Lung microvascular endothelial cell (primary cell): ENCODE data around the gene MCHR1. TPM values are rescaled to one million over a fixed set of nuclear protein-coding genes. Genes with fewer than 3 reads are reported as not detected.

Source experiments
- DNase-seq, 2 donors: peaks; one replicate each; pipeline versions ENCODE4 v3.0.0 to v3.0.0-alpha.2; 2010; ENCODE audit warnings: low read depth in 2 of 2
- total RNA-seq: library from RNA; depleted of rRNA; stranded (reverse); fragments of >200 nt; gene quantifications from 2 replicates; pipeline ENCODE4 v1.2.1, GENCODE V29; 2014

Gene MCHR1, protein sequence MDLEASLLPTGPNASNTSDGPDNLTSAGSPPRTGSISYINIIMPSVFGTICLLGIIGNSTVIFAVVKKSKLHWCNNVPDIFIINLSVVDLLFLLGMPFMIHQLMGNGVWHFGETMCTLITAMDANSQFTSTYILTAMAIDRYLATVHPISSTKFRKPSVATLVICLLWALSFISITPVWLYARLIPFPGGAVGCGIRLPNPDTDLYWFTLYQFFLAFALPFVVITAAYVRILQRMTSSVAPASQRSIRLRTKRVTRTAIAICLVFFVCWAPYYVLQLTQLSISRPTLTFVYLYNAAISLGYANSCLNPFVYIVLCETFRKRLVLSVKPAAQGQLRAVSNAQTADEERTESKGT
- 0.22 TPM in 1 of 2 replicates, not detected in the other for total RNA-seq

DNA sequence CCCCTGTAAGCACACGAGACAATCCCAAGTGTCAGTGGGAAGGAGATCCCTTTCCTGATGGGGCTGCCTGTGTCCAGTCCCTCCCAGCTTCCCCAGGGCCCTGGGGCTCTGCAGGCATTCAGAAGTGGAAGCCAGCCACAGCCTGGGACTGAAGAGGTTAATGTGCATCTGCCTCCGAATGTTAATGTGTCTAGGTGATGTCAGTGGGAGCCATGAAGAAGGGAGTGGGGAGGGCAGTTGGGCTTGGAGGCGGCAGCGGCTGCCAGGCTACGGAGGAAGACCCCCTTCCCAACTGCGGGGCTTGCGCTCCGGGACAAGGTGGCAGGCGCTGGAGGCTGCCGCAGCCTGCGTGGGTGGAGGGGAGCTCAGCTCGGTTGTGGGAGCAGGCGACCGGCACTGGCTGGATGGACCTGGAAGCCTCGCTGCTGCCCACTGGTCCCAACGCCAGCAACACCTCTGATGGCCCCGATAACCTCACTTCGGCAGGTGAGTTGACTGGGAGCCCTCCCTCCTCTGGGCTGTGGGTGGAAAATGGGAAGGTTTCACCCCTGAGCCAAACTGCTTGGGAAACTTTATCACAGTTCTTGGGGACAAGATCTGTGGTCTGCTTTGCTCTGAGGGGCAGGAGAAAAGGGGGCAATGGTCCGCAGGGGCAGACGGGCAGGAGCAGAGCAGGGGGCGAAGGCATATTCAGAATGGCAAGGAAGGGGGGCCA, at the start of gene MCHR1:
Gene MCHR1 (plus strand): TSS at position 236 of the 715 bp plus-strand sequence. CDS start 169 bp downstream, at position 405.
- DNase-seq = no peak

- no peak for DNase-seq
These were observed 47.4 kb upstream of the MCHR1 start for GRCh38 chr22:40631925-40632324.

DNA sequence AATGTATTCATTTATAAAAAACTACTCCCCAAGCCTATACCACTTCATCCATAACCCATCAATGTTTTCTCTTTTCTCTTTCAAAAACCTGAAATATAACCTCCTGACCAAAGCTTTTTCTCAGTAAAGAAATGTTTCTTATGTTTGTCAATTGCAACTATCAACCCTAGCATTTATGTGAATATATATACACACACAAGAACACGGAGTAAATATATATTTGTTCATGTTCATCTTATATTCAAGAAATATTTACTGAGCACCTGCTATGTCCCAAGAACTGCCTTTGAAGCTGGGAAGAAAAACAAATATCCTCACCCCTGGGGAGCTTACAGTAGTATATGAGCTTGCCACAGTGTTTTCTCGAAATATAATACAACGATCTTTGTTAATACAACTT, 46.2 kb upstream of the MCHR1 start:
- DNase-seq = no peak

- no peak for DNase-seq
These were observed 45.0 kb upstream of the MCHR1 start for GRCh38 chr22:40634119-40634903.

GRCh38 chr22:40635043-40635939, 44.0 kb upstream of the MCHR1 start:
- DNase-seq = peak; percentile 6 to 14

DNA sequence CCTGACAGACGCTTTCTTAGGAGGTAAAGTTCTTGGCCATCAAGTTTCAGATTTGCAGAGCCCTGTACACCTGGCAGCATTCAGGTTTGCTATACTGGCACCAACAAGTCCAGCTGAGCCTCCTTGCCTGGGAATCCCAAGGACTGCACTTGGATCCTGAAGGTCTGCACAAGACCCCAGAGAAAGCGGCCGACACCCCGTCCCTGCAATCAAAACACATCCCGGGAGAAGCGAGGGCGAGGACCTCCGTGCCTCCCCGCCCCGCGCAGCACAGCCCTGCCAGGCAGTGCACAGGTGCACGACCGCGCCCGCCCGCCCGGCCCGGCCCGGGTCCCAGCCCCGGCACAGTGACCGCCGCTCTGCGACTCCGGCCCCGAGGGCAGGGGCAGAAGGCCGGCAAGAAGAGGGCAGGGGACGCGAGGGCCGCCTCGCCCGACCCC, 43.3 kb upstream of the MCHR1 start:
- peak; percentile 8 to 13 for DNase-seq

DNA sequence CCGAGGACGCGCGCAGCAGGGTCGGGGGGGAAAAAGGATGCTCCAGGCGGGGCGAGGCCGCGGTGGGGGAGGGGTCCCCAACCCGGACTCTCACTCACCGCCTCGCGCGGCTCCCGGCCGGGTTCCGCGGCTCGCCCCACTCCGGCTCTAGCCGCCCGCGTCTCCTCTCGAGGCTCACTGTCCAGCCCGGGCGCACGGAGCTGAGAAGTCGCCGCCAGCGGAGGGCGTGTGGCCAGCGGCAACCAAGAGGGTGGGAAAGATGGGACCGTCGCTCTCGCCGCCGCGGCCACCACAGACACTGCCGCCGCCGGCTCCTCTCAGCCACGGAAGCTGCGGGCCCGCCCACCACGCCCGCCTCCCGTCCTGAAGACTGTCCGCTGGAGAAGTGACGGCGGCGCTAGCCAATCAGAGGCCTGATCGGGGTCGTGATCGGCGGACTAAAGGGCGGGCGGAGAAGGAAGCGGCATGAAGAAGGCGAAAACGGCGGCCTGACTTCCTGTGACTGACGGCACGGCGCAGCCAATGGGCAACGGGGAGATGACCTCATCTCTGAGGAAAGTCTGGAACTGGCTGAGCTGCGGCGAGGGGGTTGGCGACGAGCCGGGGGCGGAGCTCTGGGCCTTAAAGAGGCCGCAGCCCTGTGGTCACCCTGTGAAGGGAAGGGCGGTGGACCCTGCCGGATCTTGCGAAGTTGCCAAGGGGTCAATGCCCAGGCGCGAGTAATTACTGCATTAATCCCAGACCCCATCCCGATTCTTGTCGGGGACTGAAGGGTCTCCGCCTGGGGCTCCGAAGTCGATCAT, 42.7 kb upstream of the MCHR1 start, which contains the start of gene MRTFA:
Gene MRTFA (minus strand): TSS at position 340 of the 803 bp plus-strand sequence.
- peak; percentile 100 for DNase-seq

DNA sequence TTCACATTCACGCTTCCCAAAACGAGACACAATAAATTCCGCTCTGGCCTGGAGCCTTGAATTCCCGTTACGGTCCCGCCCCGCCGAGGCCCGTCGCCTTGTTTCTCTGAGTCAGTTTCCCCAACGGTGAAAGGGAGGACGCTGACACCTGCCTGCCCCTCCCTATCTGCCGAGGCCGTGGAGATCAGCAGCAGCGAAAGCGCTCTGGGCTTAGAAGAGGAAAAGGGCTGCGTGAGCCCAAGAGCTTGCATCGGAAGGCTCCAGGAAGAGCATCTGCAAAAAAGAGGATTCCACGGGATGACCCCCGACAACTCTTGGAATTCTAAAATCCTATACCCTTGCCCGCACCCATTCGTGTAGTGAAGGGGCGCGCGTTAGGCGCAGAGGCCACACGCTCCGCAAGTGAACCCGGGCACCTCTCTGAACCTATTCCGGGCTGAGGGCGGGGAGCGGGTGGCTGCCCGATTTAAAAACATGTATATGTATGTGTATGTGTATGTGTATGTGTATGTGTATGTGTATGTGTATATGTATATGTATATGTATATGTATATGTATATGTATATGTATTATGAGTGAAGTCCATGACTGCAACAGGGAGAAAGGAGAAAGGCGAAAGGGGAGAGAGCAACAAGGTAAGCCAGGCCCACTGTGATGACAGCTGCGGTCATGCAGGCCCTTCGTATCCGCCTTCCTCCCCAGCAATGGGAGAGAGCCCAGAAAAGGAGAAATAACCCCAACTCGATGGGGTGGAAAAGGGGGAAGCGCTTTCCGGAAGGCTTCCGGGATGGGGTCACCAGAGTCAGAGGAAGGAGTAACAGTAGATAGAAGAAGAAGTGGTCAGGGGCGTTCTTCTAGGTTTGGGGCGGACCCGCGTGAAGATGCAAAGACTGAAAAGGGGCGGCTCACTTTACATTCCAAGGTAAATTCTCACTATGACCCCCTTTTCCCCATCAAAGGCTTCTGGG, 41.8 kb upstream of the MCHR1 start:
- peak in 1 of 2 donors; percentile 21 for DNase-seq

GRCh38 chr22:40638261-40638660, 41.0 kb upstream of the MCHR1 start:
- DNase-seq = no peak

DNA sequence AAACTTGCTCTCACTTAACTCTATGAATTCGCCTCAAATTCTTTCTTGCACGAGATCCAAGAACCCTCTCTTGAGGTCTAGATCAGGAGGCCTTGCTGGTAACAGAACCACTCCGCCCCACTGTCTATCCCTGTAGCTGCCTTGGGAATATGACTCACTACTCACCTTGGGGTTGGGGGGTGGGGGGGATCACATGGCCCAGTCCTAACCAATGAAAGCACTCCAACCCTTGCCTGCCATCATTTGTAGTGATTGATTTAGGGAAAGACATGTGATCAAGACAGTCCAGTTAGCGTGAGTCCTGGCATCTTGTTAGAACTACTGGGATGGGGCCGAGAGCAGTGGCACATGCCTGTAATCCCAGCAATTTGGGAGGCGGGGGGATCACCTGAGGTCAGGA, 38.0 kb upstream of the MCHR1 start:
- no peak for DNase-seq

DNA sequence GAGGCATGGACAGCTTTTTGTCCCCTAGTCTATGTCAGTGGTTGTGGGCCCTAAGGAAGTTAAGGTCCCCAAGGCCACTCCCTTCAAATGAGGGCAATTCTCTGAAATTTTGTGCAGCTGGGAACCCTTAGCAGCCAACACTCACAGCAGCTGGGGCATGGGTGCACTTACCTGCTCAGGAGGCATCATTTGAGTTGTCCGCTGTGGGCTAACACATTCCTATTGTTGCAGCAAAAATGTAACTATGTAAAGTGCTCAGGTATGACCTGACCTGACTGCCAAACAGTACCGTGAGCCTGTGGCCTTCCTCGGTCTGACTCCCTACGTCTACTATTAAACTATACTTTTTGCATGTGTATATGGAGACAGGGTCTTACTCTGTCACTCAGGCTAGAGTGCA, 37.0 kb upstream of the MCHR1 start:
- no peak for DNase-seq

GRCh38 chr22:40645579-40646197, 33.6 kb upstream of the MCHR1 start:
- no peak for DNase-seq

DNA sequence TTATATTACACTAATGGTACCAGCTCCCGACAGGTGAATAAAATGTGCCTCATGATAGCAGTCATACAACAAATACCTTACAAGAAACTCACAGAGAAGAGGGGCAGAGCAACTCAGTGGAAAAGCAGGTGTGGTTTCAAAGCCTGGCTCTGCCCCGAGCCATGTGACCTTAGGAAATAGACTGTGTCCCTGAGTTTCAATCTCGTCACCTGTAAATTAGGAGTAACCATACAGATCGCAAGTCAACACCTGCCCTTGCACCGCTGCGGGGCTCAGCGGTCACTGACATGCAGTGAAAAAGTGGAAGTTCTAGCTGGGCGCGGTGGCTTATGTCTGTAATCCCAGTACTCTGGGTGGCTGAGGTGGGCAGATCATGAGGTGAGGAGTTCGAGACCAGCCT, 30.9 kb upstream of the MCHR1 start:
- DNase-seq = no peak

DNA sequence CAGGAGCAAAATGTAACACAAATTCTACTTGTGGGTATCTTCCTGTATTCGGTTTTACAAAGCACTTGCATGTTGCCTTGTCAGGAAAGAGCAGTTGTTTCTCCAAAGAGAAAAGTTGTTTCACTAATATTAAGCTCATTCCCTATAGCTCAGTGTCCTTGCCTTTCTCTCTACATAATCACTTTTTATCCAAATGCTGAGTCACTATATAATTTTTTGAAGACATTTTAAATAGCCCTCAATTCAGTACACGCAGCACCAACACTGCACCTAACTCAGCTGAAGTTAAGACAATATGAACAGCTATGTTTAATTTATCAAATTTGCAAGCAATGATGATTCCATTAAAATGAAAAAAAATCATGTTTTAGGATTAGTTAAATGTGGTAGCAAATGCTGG, 28.2 kb upstream of the MCHR1 start:
- no peak for DNase-seq

- DNase-seq = peak; percentile 97 to 99
These were observed 27.5 kb upstream of the MCHR1 start for GRCh38 chr22:40651563-40652501.

GRCh38 chr22:40653361-40653760, 25.9 kb upstream of the MCHR1 start:
- DNase-seq = no peak

DNA sequence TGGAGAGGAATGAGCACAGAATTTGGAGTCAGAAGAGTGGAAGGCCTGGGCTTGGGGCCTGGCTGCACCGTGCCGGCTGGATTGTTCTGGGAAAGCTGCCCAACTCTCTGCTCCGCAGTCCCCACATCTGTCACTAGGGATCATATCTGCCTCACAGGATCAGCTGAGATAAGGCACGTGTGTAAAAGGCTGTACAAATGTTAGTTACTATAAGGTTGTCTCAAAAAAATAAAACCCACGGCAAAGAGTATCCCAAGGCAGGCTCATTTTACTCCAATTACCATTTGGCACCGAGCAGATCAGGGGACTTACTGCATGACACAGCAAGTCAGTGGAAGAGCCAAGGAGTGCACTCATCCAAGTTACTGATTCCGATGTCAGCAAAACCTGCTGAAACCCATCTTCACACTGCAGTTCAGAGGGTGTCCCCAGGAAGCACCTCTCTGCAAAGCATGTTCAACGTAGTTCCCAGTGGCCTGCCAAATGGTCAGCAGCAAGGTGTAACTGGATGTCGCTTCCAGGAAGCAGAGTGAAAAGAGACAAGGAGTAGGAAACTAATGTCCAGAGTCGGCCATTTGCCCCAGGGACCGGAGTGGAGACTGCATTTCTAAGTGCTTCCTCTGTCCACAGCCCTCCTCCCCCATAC, 24.6 kb upstream of the MCHR1 start:
- peak; percentile 60 to 85 for DNase-seq
